HepG2 (cell line): ENCODE results near the gene FXYD5. TPM values are rescaled to one million over a fixed set of nuclear protein-coding genes. Genes with fewer than 3 reads are reported as not detected.

ENCODE experiments used
- ATAC-seq: fragments of 200-7000 bp; cut with Tn5 transposase; 3 replicates; pipeline ENCODE4 v1.9.1; 2020; ENCODE audit warnings: mild to moderate bottlenecking, moderate library complexity
- BruUV-seq: library from RNA; stranded (reverse); fragments of 400-500 nt; replicated peaks from 2 replicates; lab custom pipeline; 2021; lab: Mats Ljungman, UMichigan
- CTCF ChIA-PET: fragments of 300-600 bp; formaldehyde crosslinking; extraction: SDS; loops from one replicate; lab custom pipeline; 2021; ENCODE audit warnings: low total read pairs, inconsistent platforms, low intra/inter-chr PET ratio; lab: Yijun Ruan, JAX
- POLR2A ChIA-PET: fragments of 350-600 bp; sonication (Branson Sonifier 250); formaldehyde crosslinking; loops from one replicate; lab custom pipeline; 2020; ENCODE audit warnings: antibody characterized with exemption, inconsistent platforms; lab: Yijun Ruan, JAX
- DNase-seq: peaks from one replicate; pipeline ENCODE4 v3.0.0-alpha.2; 2015; ENCODE audit warnings: low spot score
- FAIRE-seq: peaks from 3 replicates; lab custom pipeline; 2011; peaks lifted over from hg19 to GRCh38; lab: Jason Lieb, UNC
- H2AFZ ChIP-seq: one replicate; pipeline ENCODE4 v1.6.1; 2011; ENCODE audit warnings: low read length, inconsistent platforms
- H3K27ac ChIP-seq: fragments of 300-600 bp; 3 replicates; pipeline ENCODE4 v1.8.0; 2011; ENCODE audit warnings: mixed run types, mild to moderate bottlenecking, mixed read lengths, low read length, inconsistent platforms; ENCODE audit not compliant: insufficient read depth; ENCODE audit errors: extremely low read length
- H3K27me3 ChIP-seq, 2 experiments: fragments of 200-600 bp in 1 of 2; 2 replicates in 1 of 2; 3 replicates in 1 of 2; pipeline versions ENCODE4 v1.6.0 to v1.8.0; 2011; ENCODE audit warnings: low read length in 2 of 2, mild to moderate bottlenecking in 2 of 2, moderate library complexity in 2 of 2, inconsistent platforms in 1 of 2; ENCODE audit not compliant: insufficient read depth in 2 of 2, control insufficient read depth in 1 of 2
- H3K36me3 ChIP-seq, 2 experiments: fragments of 200-600 bp in 1 of 2; replicated peaks in 1 of 2; 2 replicates in 1 of 2; 3 replicates in 1 of 2; pipeline versions ENCODE4 v1.5.1 to v1.8.0; 2011; ENCODE audit warnings: low read length in 2 of 2, inconsistent platforms in 1 of 2; ENCODE audit not compliant: insufficient read depth in 2 of 2, control insufficient read depth in 1 of 2
- H3K4me1 ChIP-seq: 2 replicates; pipeline ENCODE4 v1.5.1; 2012; ENCODE audit warnings: low read length, inconsistent platforms; ENCODE audit not compliant: insufficient read depth
- H3K4me2 ChIP-seq: 2 replicates; pipeline ENCODE4 v1.6.0; 2011; ENCODE audit warnings: low read depth, low read length, inconsistent platforms
- H3K4me3 ChIP-seq, 3 experiments: fragments of 200-600 bp in 1 of 3; sonication (generic), shearing (Covaris generic) in 1 of 3; replicated peaks in 1 of 3; 2 replicates each; pipeline ENCODE4 v1.5.1; 2011 to 2016; ENCODE audit warnings: low read length in 3 of 3, inconsistent platforms in 2 of 3, low read depth in 2 of 3, mild to moderate bottlenecking in 2 of 3, control low read depth in 1 of 3, mixed read lengths in 1 of 3; ENCODE audit not compliant: insufficient read depth in 1 of 3
- H3K79me2 ChIP-seq: one replicate; pipeline ENCODE4 v1.6.1; 2011; ENCODE audit warnings: low read length, inconsistent platforms; ENCODE audit not compliant: insufficient read depth
- H3K9ac ChIP-seq: 2 replicates; pipeline ENCODE4 v1.6.0; 2011; ENCODE audit warnings: mild to moderate bottlenecking, low read depth, low read length, inconsistent platforms; ENCODE audit not compliant: insufficient read depth
- H3K9me3 ChIP-seq: 2 replicates; pipeline ENCODE4 v1.5.1; 2012; ENCODE audit warnings: mild to moderate bottlenecking, low read length
- H4K20me1 ChIP-seq: 2 replicates; pipeline ENCODE4 v1.6.0; 2011; ENCODE audit warnings: inconsistent platforms, mild to moderate bottlenecking, low read length, moderate library complexity; ENCODE audit not compliant: insufficient read depth
- CEBPZ ChIP-seq: IDR thresholded peaks from 2 replicates; pipeline ENCODE4 v1.6.1; 2012; ENCODE audit warnings: low read length, improper control_type of control experiment
- DMAP1 ChIP-seq: IDR thresholded peaks from 2 replicates; pipeline ENCODE4 v1.6.1; 2016
- HOXA3 ChIP-seq: sonication (generic); formaldehyde crosslinking; IDR thresholded peaks from 2 replicates; pipeline ENCODE4 v1.5.0; 2020; ENCODE audit warnings: missing genetic modification reagents
- KLF12 ChIP-seq: sonication (generic); formaldehyde crosslinking; IDR thresholded peaks from 2 replicates; pipeline ENCODE4 v1.4.0; 2020; ENCODE audit warnings: missing genetic modification reagents, borderline replicate concordance
- KMT2B ChIP-seq: IDR thresholded peaks from 2 replicates; pipeline ENCODE4 v1.6.1; 2016; ENCODE audit warnings: missing genetic modification reagents, missing compliant biosample characterization
- ZNF556 ChIP-seq: sonication (generic); formaldehyde crosslinking; IDR thresholded peaks from 2 replicates; pipeline ENCODE4 v1.4.0; 2020; ENCODE audit warnings: mild to moderate bottlenecking, missing genetic modification reagents, borderline replicate concordance
- ZNF646 ChIP-seq: sonication (generic); formaldehyde crosslinking; IDR thresholded peaks from 2 replicates; pipeline ENCODE4 v1.9.0; 2021; ENCODE audit warnings: mild to moderate bottlenecking, missing genetic modification reagents
- WGBS: methylation state at CpG from one replicate; pipeline ENCODE4 v1.1.6; 2017; ENCODE audit warnings: low lambda C conversion rate; 5-methylcytosine and 5-hydroxymethylcytosine counted together
- in situ Hi-C: cut with HindIII; loops from 2 replicates; pipeline ENCODE4 v1.10.0; 2017; ENCODE audit warnings: low pct_unique_long_range_greater_than_20kb; ENCODE audit not compliant: extremely low pct_ligation_motif_present
- intact Hi-C: fragments of 100-400 bp; cut with micrococcal nuclease; formaldehyde crosslinking; loops from one replicate; pipeline ENCODE4 v1.10.0; 2022; ENCODE audit not compliant: unreplicated experiment
- polyA plus RNA-seq, 8 experiments: library from polyadenylated mRNA; depleted of rRNA in 3 of 8; stranded (reverse) in 7 of 8; unstranded in 1 of 8; fragments of >200 nt; fragmentation: Illumina TruSeq in 4 of 8; extraction: Trizol in 4 of 8; gene quantifications; 2 replicates each; pipeline versions ENCODE4 v1.2.1 to v1.2.3, GENCODE V29; 2011 to 2016; ENCODE audit warnings: low read depth in 4 of 8, missing spikeins in 1 of 8, mixed read lengths in 1 of 8; ENCODE audit not compliant: insufficient read depth in 1 of 8
- total RNA-seq, 5 experiments: library from RNA; depleted of rRNA; stranded (reverse); fragments of >200 nt; fragmentation: Illumina TruSeq; extraction: Trizol; gene quantifications; 2 replicates each; pipeline ENCODE4 v1.2.3, GENCODE V29; 2016; ENCODE audit warnings: low read depth in 1 of 5

The FXYD5 gene
- total and polyA plus RNA-seq, 2 of the 13 experiments (the other 11 are each of a cell fraction or from before 2014, with no cell fraction given), result 0.65 TPM; not detected in 1

GRCh38 chr19:35212241-35212640, 57.7 kb downstream of the FXYD5 start:
- Histone ChIP-seq H3K36me3 (no peaks in the 10 kb centered on the region), H3K27ac (no peak overlapping the region), H3K4me3 (no peak overlapping the region), H3K4me2 (no peak overlapping the region), H3K9me3 (no peaks in the 10 kb centered on the region), H4K20me1 (no peaks in the 10 kb centered on the region), H2AFZ (no peak overlapping the region), H3K4me1 (peaks cover 30% of the 10 kb centered on the region), H3K79me2 (no peaks in the 10 kb centered on the region), H3K27me3 (no peaks in the 10 kb centered on the region), H3K9ac (no peak overlapping the region; the same call in 1 of the 2 replicates)
- 59% methylated on average over 6 of the region's 7 CpGs for WGBS
- FAIRE-seq (no peak), ATAC-seq (no peak), DNase-seq (no peak)
- in situ Hi-C loops (no loop called here), intact Hi-C loops (no loop called here)
- CTCF ChIA-PET, result no interaction called here
- no TSS peak for BruUV-seq
- TF ChIP-seq KMT2B (CRISPR knock-in tag), result no peak
- no peak for TF ChIP-seq DMAP1 (CRISPR knock-in tag)
- POLR2A ChIA-PET, result no interaction called here

- Histone ChIP-seq H3K4me1 (peaks cover 30% of the 10 kb centered on the region), H3K4me3 (no peak overlapping the region), H4K20me1 (no peaks in the 10 kb centered on the region), H3K36me3 (no peaks in the 10 kb centered on the region), H2AFZ (no peak overlapping the region), H3K27ac (no peak overlapping the region), H3K4me2 (no peak overlapping the region), H3K79me2 (no peaks in the 10 kb centered on the region), H3K27me3 (no peaks in the 10 kb centered on the region), H3K9me3 (no peaks in the 10 kb centered on the region), H3K9ac (no peak overlapping the region)
- intact Hi-C loops (no loop called here), in situ Hi-C loops (no loop called here)
- DNase-seq (no peak), ATAC-seq (no peak), FAIRE-seq (no peak)
- CTCF ChIA-PET, result no interaction called here
- POLR2A ChIA-PET, result no interaction called here
- 43% methylated on average over 16 of the region's 21 CpGs for WGBS
- BruUV-seq, result no TSS peak
- no peak for TF ChIP-seq ZNF646 (CRISPR knock-in tag)
- no peak for TF ChIP-seq CEBPZ
- no peak for TF ChIP-seq KLF12 (CRISPR knock-in tag)
- no peak for TF ChIP-seq HOXA3 (CRISPR knock-in tag)
- TF ChIP-seq ZNF556 (CRISPR knock-in tag), result no peak
Observed at GRCh38 chr19:35213663-35214632, 59.4 kb downstream of the FXYD5 start.
